Measurements from ENCODE around the gene PNO1.

The PNO1 gene

DNA sequence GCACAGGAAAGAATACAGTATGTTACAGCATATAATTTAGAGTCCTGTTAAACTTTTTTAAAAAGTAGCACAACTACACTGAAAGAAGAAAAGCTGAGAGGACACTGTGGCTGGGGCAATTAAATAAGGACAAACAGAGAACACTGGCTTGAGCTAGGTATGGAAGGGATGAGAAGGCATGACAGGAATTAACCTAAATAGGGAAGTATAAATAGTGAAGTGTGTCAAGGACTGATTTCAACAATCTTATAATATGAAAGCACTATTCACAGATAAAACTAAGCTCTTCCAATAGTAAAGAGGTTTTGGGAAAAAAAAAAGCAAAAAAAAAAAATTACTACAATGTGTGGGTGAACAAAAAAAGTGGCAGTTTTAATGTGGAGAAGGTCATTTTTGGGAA lies 49.1 kb downstream of the PNO1 start:
- Histone ChIP-seq H3K4me3 (ENCODE audit: low read length) (no peak overlapping the region), H3K4me1 (ENCODE audit: control insufficient read depth, insufficient read depth, low read length) (peaks cover 11% of the 10 kb centered on the region), H3K27me3 (ENCODE audit: control insufficient read depth, insufficient read depth, low read length) (no peaks in the 10 kb centered on the region), H3K9me3 (ENCODE audit: control insufficient read depth, low read length) (no peaks in the 10 kb centered on the region), H3K9ac (ENCODE audit: low read length) (no peak overlapping the region), H3K36me3 (ENCODE audit: control insufficient read depth, insufficient read depth, low read length) (no peaks in the 10 kb centered on the region)

DNA sequence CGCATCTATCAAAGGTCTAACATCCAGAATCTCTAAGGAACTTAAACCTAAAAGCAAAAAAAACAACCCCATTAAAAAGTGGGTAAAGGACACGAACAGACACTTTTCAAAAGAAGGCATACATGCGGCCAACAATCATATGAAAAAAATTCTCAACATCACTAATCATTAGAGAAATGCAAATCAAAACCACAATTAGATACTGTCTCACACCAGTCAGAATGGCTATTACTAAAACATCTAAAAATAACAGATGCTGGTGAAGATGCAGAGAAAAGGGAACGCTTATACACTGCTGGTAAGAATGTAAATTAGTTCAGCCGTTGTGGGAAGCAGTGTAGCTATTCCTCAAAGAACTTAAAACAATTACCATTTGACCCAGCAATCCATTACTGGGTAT lies 56.7 kb downstream of the PNO1 start:
- Histone ChIP-seq H3K36me3 (ENCODE audit: control insufficient read depth, insufficient read depth, low read length) (no peaks in the 10 kb centered on the region), H3K9ac (ENCODE audit: low read length) (no peak overlapping the region), H3K27me3 (ENCODE audit: control insufficient read depth, insufficient read depth, low read length) (no peaks in the 10 kb centered on the region), H3K4me1 (ENCODE audit: control insufficient read depth, insufficient read depth, low read length) (no peaks in the 10 kb centered on the region), H3K4me3 (ENCODE audit: low read length) (no peak overlapping the region), H3K9me3 (ENCODE audit: control insufficient read depth, low read length) (no peaks in the 10 kb centered on the region)

DNA sequence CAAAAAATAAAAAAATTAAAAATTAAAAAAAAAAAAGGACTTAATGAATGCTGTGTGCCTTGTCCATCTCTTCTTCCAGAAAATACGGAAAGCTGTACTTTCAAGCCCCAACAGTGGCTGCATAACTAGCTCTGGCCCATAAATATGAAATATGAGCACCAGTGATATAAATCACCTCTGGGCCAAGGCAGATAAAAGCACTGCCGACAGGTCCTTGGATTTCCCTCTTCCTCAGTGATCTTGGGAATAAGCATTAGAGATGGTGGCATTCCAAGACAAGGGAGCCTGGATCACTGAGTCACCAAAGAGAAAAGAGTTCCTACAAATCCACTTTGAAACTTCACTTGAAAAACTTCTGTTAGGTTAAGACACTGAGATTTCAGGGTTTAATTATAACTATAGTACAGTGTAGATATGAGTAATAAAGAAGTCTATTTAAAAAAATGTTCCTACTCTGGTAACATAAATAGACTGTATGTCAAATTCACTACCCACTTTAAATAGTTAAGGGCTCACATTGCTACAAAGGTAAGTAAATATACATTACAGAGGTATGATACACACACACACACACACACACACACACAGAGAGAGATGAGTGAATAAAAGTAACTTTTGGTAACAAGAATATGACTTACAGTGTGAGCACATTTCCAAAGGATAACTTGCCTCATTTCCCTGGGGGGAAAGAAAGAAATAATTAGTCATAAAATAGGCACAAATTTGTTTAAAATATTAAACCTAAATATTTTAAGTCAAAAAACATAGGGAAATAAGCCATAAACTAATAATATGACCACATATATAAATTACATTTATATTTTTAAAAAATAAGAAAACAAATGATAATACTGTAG lies 59.0 kb downstream of the PNO1 start:
- Histone ChIP-seq H3K9ac (ENCODE audit: low read length) (no peak overlapping the region), H3K36me3 (ENCODE audit: control insufficient read depth, insufficient read depth, low read length) (no peaks in the 10 kb centered on the region), H3K27me3 (ENCODE audit: control insufficient read depth, insufficient read depth, low read length) (no peaks in the 10 kb centered on the region), H3K9me3 (ENCODE audit: control insufficient read depth, low read length) (no peaks in the 10 kb centered on the region), H3K4me3 (ENCODE audit: low read length) (no peak overlapping the region), H3K4me1 (ENCODE audit: control insufficient read depth, insufficient read depth, low read length) (no peaks in the 10 kb centered on the region)

DNA sequence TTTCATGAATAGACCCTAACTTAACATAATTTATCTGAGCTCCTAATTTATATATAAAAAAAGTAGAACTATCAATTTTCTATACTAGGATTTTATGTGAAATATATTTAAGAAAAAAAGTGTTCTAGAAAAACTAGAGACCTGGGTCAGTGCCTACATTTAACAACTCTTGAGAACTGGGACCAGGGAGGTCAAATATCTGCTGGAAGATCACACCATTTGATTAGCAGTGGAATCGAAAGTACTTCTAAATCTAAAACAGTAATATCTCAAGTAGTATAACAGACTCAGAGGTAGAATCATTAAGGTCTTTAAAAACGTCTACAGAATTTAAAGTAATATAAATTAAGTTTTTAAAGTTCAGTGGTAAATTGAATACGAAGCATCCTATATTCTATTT lies 60.0 kb downstream of the PNO1 start:
- H3K27me3 ChIP-seq (ENCODE audit: control insufficient read depth, insufficient read depth, low read length) = no peaks in the 10 kb centered on the region
- H3K9me3 ChIP-seq (ENCODE audit: control insufficient read depth, low read length) = no peaks in the 10 kb centered on the region
- H3K4me1 ChIP-seq (ENCODE audit: control insufficient read depth, insufficient read depth, low read length) = peaks cover 4% of the 10 kb centered on the region
- no peak overlapping the region for H3K4me3 ChIP-seq (ENCODE audit: low read length)
- H3K36me3 ChIP-seq (ENCODE audit: control insufficient read depth, insufficient read depth, low read length) = no peaks in the 10 kb centered on the region
- H3K9ac ChIP-seq (ENCODE audit: low read length) = no peak overlapping the region

DNA sequence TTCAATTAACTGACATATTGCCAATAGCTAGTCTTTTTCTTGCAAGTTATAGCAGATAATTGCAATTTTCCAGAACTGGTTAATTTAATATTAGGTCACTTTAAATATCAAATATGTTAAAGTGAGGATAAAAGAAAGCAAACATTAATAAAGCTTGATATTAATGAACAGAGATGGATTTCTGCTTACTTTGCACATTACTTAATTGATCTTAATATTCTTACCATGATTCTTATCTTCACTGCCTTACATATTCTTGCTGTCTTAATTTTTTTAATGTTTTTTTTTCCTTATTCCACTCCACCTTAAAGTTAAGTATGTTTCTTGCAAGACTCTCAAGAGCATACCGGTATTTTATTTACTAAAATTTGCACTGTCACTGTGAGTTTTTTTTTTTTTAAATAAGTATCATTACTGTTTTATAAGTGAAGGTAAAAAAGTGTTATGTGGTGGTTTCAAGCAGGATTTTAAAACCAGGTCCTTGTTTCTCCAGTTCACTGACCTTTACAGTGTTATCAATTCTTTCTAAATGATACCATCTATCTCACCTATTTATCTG lies 60.7 kb downstream of the PNO1 start:
- Histone ChIP-seq H3K36me3 (ENCODE audit: control insufficient read depth, insufficient read depth, low read length) (no peaks in the 10 kb centered on the region), H3K9ac (ENCODE audit: low read length) (no peak overlapping the region), H3K4me3 (ENCODE audit: low read length) (no peak overlapping the region), H3K4me1 (ENCODE audit: control insufficient read depth, insufficient read depth, low read length) (peaks cover 4% of the 10 kb centered on the region), H3K27me3 (ENCODE audit: control insufficient read depth, insufficient read depth, low read length) (no peaks in the 10 kb centered on the region), H3K9me3 (ENCODE audit: control insufficient read depth, low read length) (no peaks in the 10 kb centered on the region)

DNA sequence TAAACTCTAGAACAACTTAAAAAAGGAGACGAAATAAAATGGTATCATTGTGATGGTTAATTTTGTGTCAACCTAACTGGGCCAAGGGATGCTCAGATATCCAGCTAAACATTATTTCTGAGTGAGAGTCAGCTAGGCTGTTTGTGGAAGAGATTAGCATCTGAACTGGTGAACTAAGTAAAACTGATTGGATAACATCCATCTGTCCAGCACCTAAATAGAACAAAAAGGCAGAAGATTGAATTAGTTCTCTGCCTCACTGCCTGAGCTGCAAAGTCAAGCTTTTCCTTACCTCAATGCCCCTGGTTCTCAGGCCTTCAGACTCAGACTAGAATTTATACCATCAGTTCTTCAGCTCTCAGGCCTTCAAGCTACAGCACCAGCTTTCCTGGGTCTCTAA lies 64.6 kb downstream of the PNO1 start:
- no peaks in the 10 kb centered on the region for H3K9me3 ChIP-seq (ENCODE audit: control insufficient read depth, low read length)
- no peaks in the 10 kb centered on the region for H3K27me3 ChIP-seq (ENCODE audit: control insufficient read depth, insufficient read depth, low read length)
- no peak overlapping the region for H3K4me3 ChIP-seq (ENCODE audit: low read length)
- H3K36me3 ChIP-seq (ENCODE audit: control insufficient read depth, insufficient read depth, low read length) = no peaks in the 10 kb centered on the region
- no peak overlapping the region for H3K9ac ChIP-seq (ENCODE audit: low read length)
- H3K4me1 ChIP-seq (ENCODE audit: control insufficient read depth, insufficient read depth, low read length) = peaks cover 8% of the 10 kb centered on the region

DNA sequence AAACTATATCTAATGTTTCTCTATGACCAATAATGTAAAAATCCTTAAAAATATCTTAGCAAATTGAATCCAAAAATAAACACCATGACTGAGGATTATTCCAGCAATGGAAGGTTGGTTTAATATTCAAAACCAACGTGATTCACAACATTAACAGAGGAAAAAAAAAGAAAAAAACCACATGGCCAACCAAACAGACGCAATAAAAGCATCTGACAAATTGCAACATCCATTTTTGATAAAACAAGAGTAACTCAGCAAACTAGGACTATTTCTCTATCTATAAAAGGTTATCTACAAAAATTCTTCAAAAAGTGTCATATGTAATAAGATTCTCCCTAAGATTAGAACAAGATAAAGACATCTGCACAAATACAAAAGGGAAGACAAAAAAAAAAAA lies 65.7 kb downstream of the PNO1 start:
- no peaks in the 10 kb centered on the region for H3K9me3 ChIP-seq (ENCODE audit: control insufficient read depth, low read length)
- H3K36me3 ChIP-seq (ENCODE audit: control insufficient read depth, insufficient read depth, low read length) = no peaks in the 10 kb centered on the region
- peaks cover 8% of the 10 kb centered on the region for H3K4me1 ChIP-seq (ENCODE audit: control insufficient read depth, insufficient read depth, low read length)

DNA sequence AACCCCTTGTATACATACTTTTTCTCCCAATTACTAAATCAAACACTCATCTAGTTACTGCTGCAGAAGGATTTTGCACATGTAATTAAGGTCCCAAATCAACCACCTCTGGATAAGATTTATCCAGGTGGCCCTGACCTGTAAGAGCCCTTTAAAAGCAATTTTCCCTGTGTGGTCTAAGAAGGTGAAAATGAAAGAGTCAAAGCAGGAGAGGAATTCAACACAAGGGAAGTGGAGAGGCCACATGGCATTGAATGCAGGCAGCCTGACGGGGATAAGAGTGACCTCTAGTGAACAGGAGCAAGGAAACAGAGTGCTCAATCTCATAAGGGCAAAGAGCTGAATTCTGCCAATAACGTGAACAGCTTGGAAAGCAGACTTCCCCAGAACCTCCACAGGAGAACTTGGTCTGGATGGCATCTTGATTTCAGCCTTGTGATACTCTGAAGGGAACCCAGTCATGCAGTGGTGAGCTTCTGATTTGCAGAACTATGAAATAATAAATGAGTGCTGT lies 67.5 kb downstream of the PNO1 start:
- H3K4me1 ChIP-seq (ENCODE audit: control insufficient read depth, insufficient read depth, low read length) = peaks cover 8% of the 10 kb centered on the region

More for the DNA sequence above, 65.7 kb downstream of the PNO1 start:
- H3K27me3 ChIP-seq (ENCODE audit: control insufficient read depth, insufficient read depth, low read length) = no peaks in the 10 kb centered on the region
- no peak overlapping the region for H3K4me3 ChIP-seq (ENCODE audit: low read length)
- no peak overlapping the region for H3K9ac ChIP-seq (ENCODE audit: low read length)

More for the DNA sequence above, 67.5 kb downstream of the PNO1 start:
- Histone ChIP-seq H3K36me3 (ENCODE audit: control insufficient read depth, insufficient read depth, low read length) (no peaks in the 10 kb centered on the region), H3K27me3 (ENCODE audit: control insufficient read depth, insufficient read depth, low read length) (no peaks in the 10 kb centered on the region), H3K9me3 (ENCODE audit: control insufficient read depth, low read length) (no peaks in the 10 kb centered on the region), H3K4me3 (ENCODE audit: low read length) (no peak overlapping the region), H3K9ac (ENCODE audit: low read length) (no peak overlapping the region)

All from mucosa of stomach (tissue), 1 donor.